Dermis microvascular lymphatic vessel endothelial cell (primary cell): ENCODE results near the gene SLC25A41. TPM values are rescaled to one million over a fixed set of nuclear protein-coding genes. Genes with fewer than 3 reads are reported as not detected.

Experiments used
- DNase-seq, 2 donors: peaks; one replicate each; pipeline versions ENCODE4 v3.0.0 to v3.0.0-alpha.2; 2010; ENCODE audit warnings: low read depth in 2 of 2
- total RNA-seq: library from RNA; depleted of rRNA; stranded (reverse); fragments of >200 nt; gene quantifications from 2 replicates; pipeline ENCODE4 v1.2.1, GENCODE V29; 2014

SLC25A41 gene
- 0.13 TPM in 2 replicates for total RNA-seq

DNA sequence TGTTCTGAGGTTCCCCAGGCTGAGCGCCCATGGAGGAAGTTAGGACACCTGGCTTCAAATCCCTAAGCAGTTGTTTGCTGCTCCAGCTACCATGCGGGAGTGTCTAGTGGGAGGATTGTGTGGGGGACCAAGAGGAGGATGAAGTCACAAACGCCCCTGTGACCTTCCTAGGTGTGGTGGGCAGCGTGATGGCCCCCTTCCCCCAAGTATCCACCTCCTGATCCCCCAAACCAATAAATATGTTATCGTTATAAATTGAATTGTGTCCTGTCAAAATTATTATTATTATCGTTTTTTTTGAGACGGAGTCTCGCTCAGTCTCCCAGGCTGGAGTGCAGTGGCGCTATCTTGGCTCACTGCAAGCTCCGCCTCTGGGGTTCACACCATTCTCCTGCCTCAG lies at the start of gene SLC25A41:
Gene SLC25A41 (minus strand): TSS at position 101 of the 400 bp plus-strand sequence. CDS start 70 bp downstream, at position 31.
- DNase-seq: no peak

DNA sequence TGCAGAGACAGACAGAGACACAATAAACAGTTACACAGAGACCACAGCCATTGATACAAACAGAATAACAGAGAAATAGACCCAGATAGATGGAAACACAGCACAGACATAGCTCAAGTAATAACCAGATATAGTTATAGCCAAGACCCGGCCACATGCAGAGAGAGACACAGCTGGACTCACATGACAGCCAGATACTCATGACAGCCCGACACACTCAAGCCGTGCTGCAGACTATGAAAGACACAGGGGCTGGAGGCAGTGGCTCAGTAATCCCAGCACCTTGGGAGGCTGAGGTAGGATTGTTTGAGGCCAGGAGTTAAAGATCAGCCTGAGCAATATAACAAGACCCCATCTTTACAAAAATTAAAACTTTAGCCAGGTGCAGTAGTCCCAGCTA lies 49.7 kb upstream of the SLC25A41 start:
- DNase-seq: no peak

DNA sequence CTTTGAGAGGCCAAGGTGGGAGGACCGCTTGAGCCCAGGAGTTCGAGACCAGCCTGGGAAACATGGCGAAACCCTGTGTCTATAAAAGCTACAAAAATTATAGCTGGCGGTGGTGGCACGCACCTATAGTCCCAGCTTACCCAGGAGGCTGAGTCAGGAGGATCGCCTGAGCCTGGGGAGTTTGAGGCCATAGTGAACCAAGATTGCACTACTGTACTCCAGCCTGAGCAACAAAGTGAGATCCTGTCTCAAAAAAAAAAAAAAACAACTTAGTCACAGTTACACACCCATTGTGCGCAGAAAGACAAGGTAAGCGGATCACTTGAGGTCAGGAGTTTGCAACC lies 48.8 kb upstream of the SLC25A41 start:
- no peak for DNase-seq

GRCh38 chr19:6481541-6482342 lies 48.2 kb upstream of the SLC25A41 start, which contains the start of gene DENND1C:
Gene DENND1C, minus strand, starts transcription at chr19:6481787. Its CDS starts 92 bp downstream, at chr19:6481695.
- DNase-seq: peak in 1 of 2 donors; percentile 34

GRCh38 chr19:6480848-6481415 lies 47.4 kb upstream of the SLC25A41 start:
- DNase-seq: no peak

DNA sequence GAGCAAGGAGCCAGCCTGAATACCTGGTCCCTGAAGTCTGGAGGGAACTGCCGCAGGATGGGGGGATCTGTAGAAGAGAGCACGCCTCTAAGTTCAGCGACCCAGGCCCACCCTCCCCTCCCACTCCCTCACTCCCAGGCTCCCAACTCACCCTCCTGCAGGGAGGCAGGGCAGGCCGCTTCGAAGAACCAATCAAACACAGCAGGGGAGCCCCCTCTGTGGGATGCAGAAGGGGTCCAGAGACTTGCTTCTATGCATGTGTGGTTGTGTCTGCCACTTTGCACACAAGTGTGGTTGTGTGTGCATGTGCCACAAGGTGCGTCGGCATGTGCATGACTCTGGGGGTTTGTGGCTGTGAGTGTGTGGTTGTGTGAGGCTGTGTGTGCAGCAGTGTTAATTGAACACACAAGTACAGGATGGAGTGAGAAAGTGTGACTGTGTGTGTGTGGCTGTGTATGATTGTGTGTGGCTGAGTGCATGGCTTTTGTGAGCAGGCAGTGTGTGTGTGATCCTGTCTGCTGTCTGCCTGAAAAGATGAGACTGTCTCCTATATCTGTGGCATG lies 46.4 kb upstream of the SLC25A41 start:
- no peak for DNase-seq

DNA sequence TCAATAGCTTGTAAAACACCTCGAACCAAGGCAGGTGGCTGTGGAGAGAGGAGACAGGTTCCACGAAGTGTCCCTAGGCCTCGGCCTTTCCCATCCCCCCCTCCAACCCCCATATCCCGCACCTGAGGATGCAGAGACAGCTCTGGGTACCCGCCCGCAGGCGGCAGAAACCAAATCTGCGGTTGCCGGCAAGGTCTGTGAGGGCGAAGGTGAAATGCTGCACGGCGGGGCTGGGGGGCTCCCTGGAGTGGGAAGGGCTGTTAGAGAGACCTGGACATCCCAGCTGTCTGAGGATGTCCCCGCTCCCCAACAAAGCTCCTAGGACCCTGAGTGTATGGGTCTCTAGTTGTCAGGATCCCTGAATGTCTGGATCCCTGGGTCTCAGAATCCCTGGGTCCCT lies 45.3 kb upstream of the SLC25A41 start:
- no peak for DNase-seq

DNA sequence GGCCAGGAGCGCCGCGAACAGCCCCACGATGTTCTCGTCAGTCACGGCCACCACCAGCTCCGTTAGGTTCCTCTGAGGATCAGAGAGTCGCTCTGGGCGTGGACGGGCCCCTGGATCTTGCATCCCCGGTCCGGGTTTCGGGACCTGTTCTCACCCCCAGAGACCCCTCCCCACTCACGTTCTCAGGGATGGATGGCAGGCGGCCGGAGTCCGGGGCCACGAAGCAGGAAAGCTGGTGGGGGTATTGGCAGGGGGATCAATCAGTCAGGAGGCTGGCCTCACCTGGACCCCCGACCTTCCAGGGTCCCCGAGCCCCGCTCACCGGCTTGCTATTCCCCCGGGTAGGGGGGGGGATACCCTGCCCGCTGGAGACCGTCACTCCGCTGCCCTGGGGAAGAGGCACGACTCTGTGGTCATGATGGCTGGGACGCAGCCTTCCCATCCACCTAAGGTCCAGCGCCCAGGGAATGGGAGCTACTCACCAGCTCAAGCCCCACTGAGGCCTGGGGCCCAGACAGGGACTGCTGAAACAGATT lies 43.4 kb upstream of the SLC25A41 start:
- no peak for DNase-seq

GRCh38 chr19:6476155-6476895 lies 42.8 kb upstream of the SLC25A41 start:
- DNase-seq: peak in 1 of 2 donors; percentile 51

DNA sequence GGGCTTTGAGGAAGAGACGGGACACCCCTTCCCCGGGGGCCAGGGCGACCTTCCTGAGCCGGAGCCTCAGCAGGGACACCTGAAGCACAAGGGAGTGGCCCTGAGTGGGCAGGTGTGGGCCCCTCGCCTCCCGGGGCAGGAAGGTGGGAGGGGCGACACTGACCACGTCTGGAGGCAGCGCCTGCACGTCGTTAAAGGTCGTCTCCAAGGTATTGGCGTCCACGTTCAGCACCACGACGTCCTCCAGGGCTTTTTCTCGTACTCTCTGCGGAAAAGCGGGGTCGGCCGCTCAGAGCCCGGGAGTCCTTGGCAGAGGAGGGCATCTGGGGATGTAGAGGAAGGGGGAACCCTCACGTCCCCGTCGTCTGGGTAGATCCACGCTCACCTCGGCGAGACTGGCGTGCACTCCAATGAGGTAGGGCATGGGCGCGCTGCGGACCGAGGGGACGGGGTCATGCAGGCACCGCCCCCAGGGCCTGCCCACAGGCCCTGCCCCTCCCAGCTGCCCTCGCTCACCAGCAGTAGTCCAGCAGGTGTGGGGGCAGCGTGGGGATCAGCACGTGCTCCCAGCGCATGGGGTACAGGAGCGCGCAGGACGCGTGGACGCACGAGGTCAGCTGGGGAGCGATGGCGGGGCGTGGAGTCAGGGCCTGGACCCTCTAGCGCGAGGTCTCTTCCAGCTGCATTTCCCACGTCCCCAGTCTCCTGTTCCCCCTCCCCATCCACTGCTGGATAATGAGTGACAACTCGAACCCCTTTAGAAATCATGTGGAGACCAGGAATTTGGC lies 42.0 kb upstream of the SLC25A41 start:
- DNase-seq: no peak

GRCh38 chr19:6473647-6474046 lies 40.1 kb upstream of the SLC25A41 start:
- DNase-seq: no peak

DNA sequence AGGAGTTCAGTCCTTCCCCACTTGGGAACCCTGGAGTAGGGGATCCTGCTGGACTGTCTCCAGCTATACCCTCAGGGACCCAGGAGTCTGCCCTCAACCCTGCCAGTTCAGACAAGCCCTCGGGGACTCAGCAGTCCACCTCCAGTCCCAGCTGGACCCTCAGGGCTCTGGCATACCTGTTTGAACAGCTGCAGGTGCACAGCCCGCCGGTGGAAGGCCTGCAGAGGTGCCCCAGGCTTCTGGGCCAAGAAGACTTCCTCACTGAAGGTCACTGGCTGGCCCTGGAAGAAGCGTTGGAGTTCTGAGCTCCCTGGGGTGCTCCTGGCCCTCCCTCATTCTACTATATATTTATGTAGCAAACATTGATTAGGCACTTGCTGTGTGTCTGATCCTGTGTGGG lies 39.1 kb upstream of the SLC25A41 start:
- no peak for DNase-seq

DNA sequence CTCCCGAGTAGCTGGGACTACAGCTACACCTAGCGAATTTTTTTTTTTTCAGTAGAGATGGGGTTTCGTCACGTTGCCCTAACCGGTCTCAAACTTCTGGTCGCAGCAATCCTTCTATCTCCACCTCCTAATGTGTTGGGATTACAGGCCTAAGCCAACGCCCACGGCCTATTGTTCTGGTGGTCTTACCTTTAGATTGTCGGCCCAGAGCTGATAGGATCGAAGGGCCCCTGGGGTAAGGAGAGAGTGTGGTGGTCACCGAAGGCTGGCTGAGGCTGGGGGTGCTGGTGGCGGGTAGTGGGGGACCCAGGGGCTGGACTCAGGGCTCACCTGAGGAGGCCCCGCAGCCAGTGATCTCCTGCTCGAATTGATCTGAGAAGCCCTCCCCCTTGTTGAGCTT lies 37.5 kb upstream of the SLC25A41 start:
- no peak for DNase-seq

DNA sequence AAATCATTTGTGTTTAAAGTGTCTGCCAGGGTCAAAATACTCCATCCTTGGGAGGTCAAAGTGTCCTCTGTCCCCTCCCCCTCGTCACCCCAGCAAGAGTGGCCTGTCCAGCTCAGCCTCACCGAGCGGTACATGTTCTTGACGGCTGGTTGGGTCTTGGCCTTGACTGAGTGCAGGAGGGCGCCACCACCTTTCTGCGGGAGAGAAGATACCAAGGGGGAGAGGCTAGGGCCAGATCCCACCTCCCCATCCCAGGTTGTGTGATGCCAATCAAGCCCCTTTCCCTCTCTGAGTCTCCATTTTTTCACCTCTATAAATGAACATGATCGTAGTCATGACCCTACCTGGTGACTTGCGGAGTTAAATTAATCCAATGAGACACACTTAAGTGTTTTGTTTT lies 36.6 kb upstream of the SLC25A41 start:
- no peak for DNase-seq

GRCh38 chr19:6467384-6467783 lies 33.8 kb upstream of the SLC25A41 start:
- no peak for DNase-seq

- DNase-seq: no peak
Measured at GRCh38 chr19:6466526-6467248, 33.1 kb upstream of the SLC25A41 start.

DNA sequence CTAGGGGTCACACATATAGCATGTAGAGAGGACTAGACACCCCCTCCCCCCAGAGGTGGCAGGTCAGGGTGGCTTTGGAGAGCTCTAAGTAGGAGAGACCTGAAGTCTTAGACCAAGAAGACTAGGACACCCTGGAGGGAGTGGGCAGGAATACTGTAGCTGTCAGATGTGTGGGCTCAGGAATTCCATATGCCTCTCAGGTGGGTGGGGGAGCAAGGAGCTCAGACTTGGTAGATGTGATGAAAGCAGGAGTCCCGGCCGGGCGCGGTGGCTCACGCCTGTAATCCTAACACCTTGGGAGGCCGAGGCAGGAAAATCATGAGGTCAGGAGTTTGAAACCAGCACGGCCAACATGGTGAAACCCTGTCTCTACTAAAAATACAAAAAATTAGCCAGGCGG lies 32.1 kb upstream of the SLC25A41 start:
- DNase-seq: no peak

DNA sequence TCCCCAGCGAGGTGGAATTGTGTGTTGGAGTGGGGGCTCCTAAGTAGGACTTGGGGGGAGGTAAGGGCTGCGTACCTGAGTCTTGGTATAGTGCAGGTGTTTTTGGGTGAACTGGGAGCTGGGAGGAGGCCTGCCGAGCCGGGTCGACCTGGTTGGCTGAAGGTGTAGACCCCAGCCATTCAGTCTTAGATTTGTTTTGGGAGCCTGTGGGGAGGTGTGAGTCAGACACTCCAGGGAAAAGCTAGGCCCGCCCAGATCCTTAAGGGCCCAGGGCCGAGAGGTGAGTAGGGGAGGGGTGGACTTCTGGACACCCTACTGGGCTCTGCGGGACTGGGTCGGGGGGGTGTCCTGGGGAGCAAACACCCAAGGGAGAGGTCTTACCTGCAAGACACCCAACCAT lies 31.4 kb upstream of the SLC25A41 start:
- DNase-seq: no peak

DNA sequence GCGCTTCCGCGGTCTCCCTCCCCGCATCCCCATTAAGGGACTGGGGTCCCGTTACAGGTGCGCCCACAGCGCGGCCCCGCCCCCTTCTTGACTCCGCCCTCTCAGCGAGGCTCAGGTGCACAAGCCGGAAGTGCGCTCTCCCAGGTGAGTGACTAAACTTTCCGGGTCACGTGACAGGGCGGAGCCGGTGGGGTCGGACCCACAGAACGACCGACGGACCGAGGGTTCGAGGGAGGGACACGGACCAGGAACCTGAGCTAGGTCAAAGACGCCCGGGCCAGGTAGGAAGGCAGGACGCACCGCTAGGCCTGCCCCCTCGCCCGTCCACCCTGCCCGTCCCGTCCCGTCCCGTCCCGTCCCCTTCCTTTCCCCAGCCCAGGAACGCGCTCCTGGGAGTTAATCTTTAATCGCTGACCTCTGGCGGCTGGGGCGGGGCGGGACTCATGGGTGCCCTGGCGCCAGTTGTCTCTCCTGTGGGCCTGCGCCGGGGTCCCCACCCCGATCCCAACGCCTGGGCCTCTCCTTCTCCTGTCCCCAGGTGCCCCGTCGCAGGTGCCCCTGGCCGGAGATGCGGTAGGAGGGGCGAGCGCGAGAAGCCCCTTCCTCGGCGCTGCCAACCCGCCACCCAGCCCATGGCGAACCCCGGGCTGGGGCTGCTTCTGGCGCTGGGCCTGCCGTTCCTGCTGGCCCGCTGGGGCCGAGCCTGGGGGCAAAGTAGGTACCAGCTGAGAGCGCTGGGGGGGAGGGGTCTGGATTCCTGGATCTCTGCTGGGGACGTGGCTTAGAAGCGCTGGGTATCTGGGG lies 30.7 kb upstream of the SLC25A41 start, which contains the start of gene CRB3:
Gene CRB3 (plus strand): TSS at position 202 of the 804 bp plus-strand sequence. CDS start 431 bp downstream, at position 633.
- no peak for DNase-seq
